Upper lobe of left lung (tissue), 4 donors: ENCODE measurements around the gene TSPAN32.
"Not testable (repeated sequence)": the region's sequence is repeated elsewhere in the genome, so short reads cannot be mapped to it uniquely, and the experiment has no call there.

Source experiments
- CTCF ChIP-seq, 6 experiments: fragments of 450-650 bp in 4 of 6; fragments of 200-600 bp in 2 of 6; sonication (generic) in 2 of 6; IDR thresholded peaks; one replicate each; pipeline ENCODE4 v1.5.1; 2016 to 2019; ENCODE audit warnings: antibody characterized with exemption in 6 of 6
- EP300 ChIP-seq, 4 donors: sonication (generic); formaldehyde crosslinking; IDR thresholded peaks; one replicate each; pipeline ENCODE4 v1.5.1; 2017; ENCODE audit warnings: antibody characterized with exemption in 4 of 4, control low read depth in 2 of 4
- POLR2AphosphoS5 ChIP-seq, 2 donors: sonication (generic); formaldehyde crosslinking; IDR thresholded peaks; one replicate each; pipeline ENCODE4 v1.5.1; 2017; ENCODE audit warnings: antibody characterized with exemption in 2 of 2

- not testable (repeated sequence) for TF ChIP-seq CTCF, EP300, POLR2AphosphoS5 (IDR thresholded peaks at IDR 0.05)
These were observed 36.9 kb downstream of the TSPAN32 start for GRCh38 chr11:2338760-2339159.
